Fibroblast of mammary gland (primary cell): ENCODE measurements around the gene ANKRD33.

Source experiments
- DNase-seq: peaks from one replicate; pipeline ENCODE4 v3.0.0-alpha.2; 2010; ENCODE audit warnings: low read depth
- H3K4me3 ChIP-seq: 2 replicates; pipeline ENCODE4 v1.5.1; 2011; ENCODE audit warnings: low read depth, mild to moderate bottlenecking, low read length, moderate library complexity; ENCODE audit not compliant: control insufficient read depth
- CTCF ChIP-seq: conservative IDR thresholded peaks from 2 replicates; pipeline ENCODE4 v1.5.1; 2011; ENCODE audit warnings: low read depth, low read length, inconsistent platforms; ENCODE audit not compliant: control insufficient read depth, insufficient read depth

ANKRD33 gene

GRCh38 chr12:51866762-51867161 is 21.1 kb upstream of the ANKRD33 start:
- no peak for DNase-seq
- H3K4me3 ChIP-seq = no peak overlapping the region
- TF ChIP-seq CTCF = no peak

GRCh38 chr12:51867371-51867770 is 20.5 kb upstream of the ANKRD33 start:
- H3K4me3 ChIP-seq = no peak overlapping the region
- TF ChIP-seq CTCF = no peak
- no peak for DNase-seq

GRCh38 chr12:51867796-51868428 is 20.0 kb upstream of the ANKRD33 start:
- no peak for TF ChIP-seq CTCF
- no peak overlapping the region for H3K4me3 ChIP-seq
- no peak for DNase-seq

GRCh38 chr12:51868821-51869495 is 18.9 kb upstream of the ANKRD33 start:
- DNase-seq = no peak
- peak overlapping the region; percentile 46 for H3K4me3 ChIP-seq
- TF ChIP-seq CTCF = no peak

GRCh38 chr12:51869496-51869865 is 18.4 kb upstream of the ANKRD33 start:
- TF ChIP-seq CTCF = no peak
- no peak for DNase-seq
- H3K4me3 ChIP-seq = no peak overlapping the region

- no peak for DNase-seq
- no peak for TF ChIP-seq CTCF
- H3K4me3 ChIP-seq = no peak overlapping the region
Observed at GRCh38 chr12:51869931-51870330, 18.0 kb upstream of the ANKRD33 start.

GRCh38 chr12:51870504-51870903 is 17.4 kb upstream of the ANKRD33 start:
- no peak for TF ChIP-seq CTCF
- no peak overlapping the region for H3K4me3 ChIP-seq
- DNase-seq = no peak
